Type B pancreatic cell (in vitro differentiated cells): ENCODE data around the gene GTF2IRD1. TPM values are rescaled to one million over a fixed set of nuclear protein-coding genes. Genes with fewer than 3 reads are reported as not detected.
A peak's percentile ranks its signal among the peaks of the same experiment; 100 is the strongest.
"Not testable (repeated sequence)": the region's sequence is repeated elsewhere in the genome, so short reads cannot be mapped to it uniquely, and the experiment has no call there.

Experiments used
- DNase-seq: peaks from one replicate; pipeline ENCODE4 v3.0.0; 2021; ENCODE audit warnings: mixed read lengths; ENCODE audit not compliant: unreplicated experiment; ENCODE audit errors: extremely low spot score
- H3K27ac Mint-ChIP-seq: 2 replicates; pipeline ENCODE4 v1.8.0; 2021; ENCODE audit warnings: mild to moderate bottlenecking, mixed read lengths
- H3K27me3 Mint-ChIP-seq: 2 replicates; pipeline ENCODE4 v1.8.0; 2021; ENCODE audit warnings: mixed read lengths
- H3K36me3 Mint-ChIP-seq: 2 replicates; pipeline ENCODE4 v1.8.0; 2021; ENCODE audit warnings: mixed read lengths
- H3K4me1 Mint-ChIP-seq: one replicate; pipeline ENCODE4 v1.8.0; 2021; ENCODE audit warnings: mixed read lengths; ENCODE audit not compliant: unreplicated experiment
- H3K4me3 Mint-ChIP-seq: 2 replicates; pipeline ENCODE4 v1.8.0; 2021; ENCODE audit warnings: mild to moderate bottlenecking, mixed read lengths
- H3K9me3 Mint-ChIP-seq: 2 replicates; pipeline ENCODE4 v1.8.0; 2021; ENCODE audit warnings: mixed read lengths
- CTCF ChIP-seq: fragments of 200-600 bp; sonication (generic); conservative IDR thresholded peaks from 2 replicates; pipeline ENCODE4 v1.5.0; 2021; ENCODE audit warnings: antibody characterized with exemption, mild to moderate bottlenecking
- total RNA-seq: library from RNA; stranded (reverse); gene quantifications from 2 replicates; pipeline ENCODE4 v1.2.1, GENCODE V29; 2021; ENCODE audit warnings: low replicate concordance

The GTF2IRD1 gene
- total RNA-seq, 1 donor from 2014 or later: 47.9 TPM

GRCh38 chr7:74417419-74417971, 36.2 kb upstream of the GTF2IRD1 start:
- Mint-ChIP-seq H3K27me3 (no peaks in the 10 kb centered on the region), H3K4me1 (peaks cover 4% of the 10 kb centered on the region), H3K9me3 (no peaks in the 10 kb centered on the region), H3K4me3 (no peak overlapping the region), H3K27ac (no peak overlapping the region), H3K36me3 (no peaks in the 10 kb centered on the region)
- peak; percentile 80 for DNase-seq
- TF ChIP-seq CTCF: peak; percentile 99

- H3K4me1 Mint-ChIP-seq: peaks cover 4% of the 10 kb centered on the region
- H3K27ac Mint-ChIP-seq: no peak overlapping the region
- H3K27me3 Mint-ChIP-seq: no peaks in the 10 kb centered on the region
- no peak for TF ChIP-seq CTCF
- H3K4me3 Mint-ChIP-seq: no peak overlapping the region
- H3K36me3 Mint-ChIP-seq: no peaks in the 10 kb centered on the region
- DNase-seq: no peak
- no peaks in the 10 kb centered on the region for H3K9me3 Mint-ChIP-seq
These were observed 35.6 kb upstream of the GTF2IRD1 start for GRCh38 chr7:74418076-74418475.

GRCh38 chr7:74418538-74418937, 35.2 kb upstream of the GTF2IRD1 start:
- Mint-ChIP-seq H3K9me3 (no peaks in the 10 kb centered on the region), H3K27me3 (no peaks in the 10 kb centered on the region), H3K36me3 (no peaks in the 10 kb centered on the region), H3K27ac (no peak overlapping the region), H3K4me3 (no peak overlapping the region), H3K4me1 (peaks cover 4% of the 10 kb centered on the region)
- no peak for TF ChIP-seq CTCF
- DNase-seq: no peak

- not testable (repeated sequence) for H3K4me3 Mint-ChIP-seq, H3K36me3 Mint-ChIP-seq, H3K27ac Mint-ChIP-seq, H3K27me3 Mint-ChIP-seq, H3K4me1 Mint-ChIP-seq, DNase-seq, H3K9me3 Mint-ChIP-seq
These were observed 34.5 kb upstream of the GTF2IRD1 start for GRCh38 chr7:74419232-74419631.

GRCh38 chr7:74420006-74420405, 33.7 kb upstream of the GTF2IRD1 start:
- peaks cover 4% of the 10 kb centered on the region for H3K4me1 Mint-ChIP-seq
- H3K27ac Mint-ChIP-seq: no peak overlapping the region
- DNase-seq: no peak
- no peaks in the 10 kb centered on the region for H3K9me3 Mint-ChIP-seq
- H3K27me3 Mint-ChIP-seq: no peaks in the 10 kb centered on the region
- H3K36me3 Mint-ChIP-seq: no peaks in the 10 kb centered on the region
- TF ChIP-seq CTCF: no peak
- H3K4me3 Mint-ChIP-seq: no peak overlapping the region

GRCh38 chr7:74424291-74424880, 29.3 kb upstream of the GTF2IRD1 start:
- no peak overlapping the region for H3K4me3 Mint-ChIP-seq
- H3K27ac Mint-ChIP-seq: no peak overlapping the region
- no peak for DNase-seq
- H3K27me3 Mint-ChIP-seq: no peaks in the 10 kb centered on the region
- no peak for TF ChIP-seq CTCF
- H3K36me3 Mint-ChIP-seq: no peaks in the 10 kb centered on the region
- no peaks in the 10 kb centered on the region for H3K4me1 Mint-ChIP-seq
- no peaks in the 10 kb centered on the region for H3K9me3 Mint-ChIP-seq
